HepG2 (cell line): ENCODE data around the gene DEDD2. TPM values are rescaled to one million over a fixed set of nuclear protein-coding genes. Genes with fewer than 3 reads are reported as not detected.

Source experiments
- BRCA1 ChIP-seq: sonication (generic); formaldehyde crosslinking; IDR thresholded peaks from 2 replicates; pipeline ENCODE4 v1.4.0; 2020; ENCODE audit warnings: missing genetic modification reagents
- CEBPG ChIP-seq: IDR thresholded peaks from 2 replicates; pipeline ENCODE4 v1.6.1; 2016
- DBP ChIP-seq: sonication (generic); formaldehyde crosslinking; IDR thresholded peaks from 2 replicates; pipeline ENCODE4 v1.4.0; 2020; ENCODE audit warnings: missing genetic modification reagents; ENCODE audit errors: not compliant biosample characterization
- EHMT2 ChIP-seq: fragments of 200-600 bp; sonication (generic); IDR thresholded peaks from 2 replicates; pipeline ENCODE4 v1.7.0; 2017; ENCODE audit warnings: antibody characterized with exemption, low read depth, low read length, borderline replicate concordance
- ERF ChIP-seq: IDR thresholded peaks from 2 replicates; pipeline ENCODE4 v1.6.1; 2018; ENCODE audit warnings: missing biosample characterization, missing genetic modification reagents
- MIER3 ChIP-seq: IDR thresholded peaks from 2 replicates; pipeline ENCODE4 v1.6.1; 2016; ENCODE audit warnings: missing compliant biosample characterization, borderline replicate concordance
- MXD3 ChIP-seq: IDR thresholded peaks from 2 replicates; pipeline ENCODE4 v1.6.1; 2016; ENCODE audit warnings: mild to moderate bottlenecking, missing biosample characterization, missing genetic modification reagents
- NFIB ChIP-seq: sonication (generic); formaldehyde crosslinking; IDR thresholded peaks from 2 replicates; pipeline ENCODE4 v1.9.0; 2021; ENCODE audit warnings: missing genetic modification reagents, mild to moderate bottlenecking, borderline replicate concordance
- REL ChIP-seq: sonication (generic); formaldehyde crosslinking; conservative IDR thresholded peaks from 2 replicates; pipeline ENCODE4 v1.8.0; 2022; ENCODE audit warnings: mild to moderate bottlenecking, missing genetic modification reagents, moderate library complexity
- RFX3 ChIP-seq: IDR thresholded peaks from 2 replicates; pipeline ENCODE4 v1.6.1; 2016; ENCODE audit warnings: missing biosample characterization, missing genetic modification reagents
- SYNCRIP ChIP-seq: fragments of 200-400 bp; formaldehyde crosslinking; IDR thresholded peaks from 2 replicates; pipeline ENCODE4 v1.6.1; 2018; ENCODE audit warnings: mild to moderate bottlenecking, low read depth, low read length; ENCODE audit not compliant: insufficient read depth
- TBL1XR1 ChIP-seq: fragments of 150-350 bp; IDR thresholded peaks from 2 replicates; pipeline ENCODE4 v1.6.1; 2014; ENCODE audit warnings: borderline replicate concordance, low read length; ENCODE audit not compliant: partially characterized antibody
- TBX3 ChIP-seq: fragments of 450-650 bp; IDR thresholded peaks from 2 replicates; pipeline ENCODE4 v1.6.1; 2017; ENCODE audit warnings: antibody characterized with exemption, mild to moderate bottlenecking, inconsistent platforms, borderline replicate concordance
- TEAD3 ChIP-seq: optimal IDR thresholded peaks from 2 replicates; pipeline ENCODE3; 2016; ENCODE audit warnings: borderline replicate concordance
- ZBTB14 ChIP-seq: sonication (generic); formaldehyde crosslinking; IDR thresholded peaks from 2 replicates; pipeline ENCODE4 v1.4.0; 2020; ENCODE audit warnings: missing genetic modification reagents
- ZBTB4 ChIP-seq: sonication (generic); formaldehyde crosslinking; IDR thresholded peaks from 2 replicates; pipeline ENCODE4 v1.4.0; 2020; ENCODE audit warnings: missing genetic modification reagents, mild to moderate bottlenecking, borderline replicate concordance
- ZBTB42 ChIP-seq: sonication (generic); formaldehyde crosslinking; IDR thresholded peaks from 2 replicates; pipeline ENCODE4 v1.5.0; 2020; ENCODE audit warnings: mild to moderate bottlenecking, missing genetic modification reagents
- ZBTB43 ChIP-seq: sonication (generic); formaldehyde crosslinking; conservative IDR thresholded peaks from 2 replicates; pipeline ENCODE4 v1.4.0; 2020; ENCODE audit warnings: missing genetic modification reagents
- ZNF280D ChIP-seq: sonication (generic); formaldehyde crosslinking; IDR thresholded peaks from 2 replicates; pipeline ENCODE4 v1.5.1; 2020; ENCODE audit warnings: mild to moderate bottlenecking, missing genetic modification reagents
- polyA plus RNA-seq, 8 experiments: library from polyadenylated mRNA; depleted of rRNA in 3 of 8; stranded (reverse) in 7 of 8; unstranded in 1 of 8; fragments of >200 nt; fragmentation: Illumina TruSeq in 4 of 8; extraction: Trizol in 4 of 8; gene quantifications; 2 replicates each; pipeline versions ENCODE4 v1.2.1 to v1.2.3, GENCODE V29; 2011 to 2016; ENCODE audit warnings: low read depth in 4 of 8, missing spikeins in 1 of 8, mixed read lengths in 1 of 8; ENCODE audit not compliant: insufficient read depth in 1 of 8
- total RNA-seq, 5 experiments: library from RNA; depleted of rRNA; stranded (reverse); fragments of >200 nt; fragmentation: Illumina TruSeq; extraction: Trizol; gene quantifications; 2 replicates each; pipeline ENCODE4 v1.2.3, GENCODE V29; 2016; ENCODE audit warnings: low read depth in 1 of 5

The DEDD2 gene
- total and polyA plus RNA-seq, 2 of the 13 experiments (the other 11 are each of a cell fraction or from before 2014, with no cell fraction given), result 19.2 to 24.7 TPM

- TF ChIP-seq EHMT2 (no peak), MIER3 (CRISPR knock-in tag) (no peak), RFX3 (0 out of 2 replicates have a peak, but pooled peaks have one; percentile 10), ZNF280D (CRISPR knock-in tag) (no peak), ZBTB4 (CRISPR knock-in tag) (0 out of 2 replicates have a peak, but pooled peaks have one; percentile 8), TBX3 (no peak), ZBTB14 (CRISPR knock-in tag) (peak; percentile 60), ZBTB43 (CRISPR knock-in tag) (no peak), SYNCRIP (no peak), DBP (no peak), REL (CRISPR knock-in tag) (0 out of 2 replicates have a peak, but pooled peaks have one; percentile 42), MXD3 (peak; percentile 75), NFIB (CRISPR knock-in tag) (no peak), TBL1XR1 (peak; percentile 38), ERF (peak; percentile 57; the same call in 1 of the 2 replicates), TEAD3 (CRISPR knock-in tag) (peak; percentile 18), BRCA1 (CRISPR knock-in tag) (no peak), CEBPG (CRISPR knock-in tag) (no peak), ZBTB42 (CRISPR knock-in tag) (no peak)
Observed at GRCh38 chr19:42254089-42254849, 36.8 kb upstream of the DEDD2 start (continued).
